SK-N-SH (cell line): ENCODE measurements around the gene TMEM184B. TPM values are rescaled to one million over a fixed set of nuclear protein-coding genes. Genes with fewer than 3 reads are reported as not detected.

Source experiments
- CTCF ChIA-PET: fragments of 300-600, 350-600 bp; formaldehyde crosslinking; extraction: SDS; loops from one replicate; lab custom pipeline; 2021; lab: Yijun Ruan, JAX
- POLR2A ChIA-PET: fragments of 350-600 bp; sonication (Branson Sonifier 250); formaldehyde crosslinking; extraction: SDS; loops from one replicate; lab custom pipeline; 2020; ENCODE audit warnings: antibody characterized with exemption, inconsistent platforms; lab: Yijun Ruan, JAX
- DNase-seq: peaks from one replicate; pipeline ENCODE4 v3.0.0; 2012
- H2AFZ ChIP-seq: fragments of 200-600 bp; sonication (generic); 2 replicates; pipeline ENCODE4 v1.8.1; 2016; ENCODE audit warnings: antibody characterized with exemption, mild to moderate bottlenecking, low read depth
- H3F3A ChIP-seq: fragments of 200-600 bp; sonication (generic); replicated peaks from 2 replicates; pipeline ENCODE3; 2016; ENCODE audit warnings: antibody characterized with exemption, mild to moderate bottlenecking; ENCODE audit not compliant: insufficient read depth
- H3K27ac ChIP-seq, 2 experiments: fragments of 200-500 bp in 1 of 2; fragments of 200-600 bp in 1 of 2; sonication (Bioruptor generic) in 1 of 2; sonication (generic), shearing (Covaris generic) in 1 of 2; 2 replicates each; pipeline versions ENCODE4 v1.5.1 to v1.6.1; 2014 to 2016; ENCODE audit warnings: low read depth in 2 of 2, inconsistent platforms in 1 of 2, low read length in 1 of 2, mild to moderate bottlenecking in 1 of 2, mixed read lengths in 1 of 2
- H3K27me3 ChIP-seq: fragments of 200-600 bp; sonication (generic), shearing (Covaris generic); 2 replicates; pipeline ENCODE4 v1.6.1; 2016; ENCODE audit warnings: mixed run types; ENCODE audit not compliant: insufficient read depth
- H3K36me3 ChIP-seq, 2 experiments: fragments of 200-500 bp in 1 of 2; fragments of 200-600 bp in 1 of 2; sonication (Bioruptor generic) in 1 of 2; sonication (generic) in 1 of 2; replicated peaks in 1 of 2; 2 replicates each; pipeline versions ENCODE3 to v1.5.1; 2014 to 2016; ENCODE audit warnings: low read length in 1 of 2, mild to moderate bottlenecking in 1 of 2; ENCODE audit not compliant: insufficient read depth in 2 of 2, control insufficient read depth in 1 of 2
- H3K4me1 ChIP-seq, 2 experiments: fragments of 200-500 bp in 1 of 2; fragments of 200-600 bp in 1 of 2; sonication (Bioruptor generic) in 1 of 2; sonication (generic), shearing (Covaris generic) in 1 of 2; 2 replicates each; pipeline versions ENCODE4 v1.5.1 to v1.6.1; 2014 to 2016; ENCODE audit warnings: low read depth in 1 of 2, low read length in 1 of 2, mixed run types in 1 of 2; ENCODE audit not compliant: insufficient read depth in 2 of 2, control insufficient read depth in 1 of 2
- H3K4me2 ChIP-seq: fragments of 200-600 bp; sonication (generic), shearing (Covaris generic); 2 replicates; pipeline ENCODE4 v1.6.1; 2017; ENCODE audit warnings: mixed run types
- H3K4me3 ChIP-seq, 2 experiments: fragments of 200-500 bp in 1 of 2; fragments of 200-600 bp in 1 of 2; sonication (Bioruptor generic) in 1 of 2; sonication (generic), shearing (Covaris generic) in 1 of 2; 2 replicates each; pipeline versions ENCODE4 v1.5.1 to v1.8.1; 2014 to 2016; ENCODE audit warnings: low read depth in 2 of 2, inconsistent platforms in 1 of 2, low read length in 1 of 2, mild to moderate bottlenecking in 1 of 2, mixed read lengths in 1 of 2, moderate library complexity in 1 of 2
- H3K79me2 ChIP-seq: fragments of 200-600 bp; sonication (generic); 2 replicates; pipeline ENCODE4 v1.8.1; 2017; ENCODE audit warnings: mild to moderate bottlenecking; ENCODE audit not compliant: insufficient read depth
- H3K9ac ChIP-seq: fragments of 200-600 bp; sonication (generic); 2 replicates; pipeline ENCODE4 v1.6.1; 2017; ENCODE audit warnings: mixed run types
- H3K9me2 ChIP-seq: fragments of 200-600 bp; sonication (generic); 2 replicates; pipeline ENCODE4 v1.6.1; 2017; ENCODE audit warnings: mixed run types
- H3K9me3 ChIP-seq: fragments of 200-600 bp; sonication (generic); 2 replicates; pipeline ENCODE4 v1.6.1; 2017; ENCODE audit warnings: mixed run types, mild to moderate bottlenecking, moderate library complexity
- H4K20me1 ChIP-seq: fragments of 200-600 bp; sonication (generic); 2 replicates; pipeline ENCODE4 v1.6.1; 2017; ENCODE audit warnings: mild to moderate bottlenecking, mixed run types; ENCODE audit not compliant: insufficient read depth
- EZH2phosphoT487 ChIP-seq: fragments of 200-600 bp; sonication (generic); IDR thresholded peaks from 2 replicates; pipeline ENCODE4 v1.6.1; 2017; ENCODE audit warnings: low read depth, mixed run types, mild to moderate bottlenecking, antibody characterized with exemption, moderate library complexity, borderline replicate concordance
- FOXJ3 ChIP-seq: sonication (generic); formaldehyde crosslinking; IDR thresholded peaks from 2 replicates; pipeline ENCODE4 v1.5.1; 2020; ENCODE audit warnings: mild to moderate bottlenecking, missing genetic modification reagents
- FOXM1 ChIP-seq: IDR thresholded peaks from 2 replicates; pipeline ENCODE4 v1.4.0; 2012; ENCODE audit warnings: low read depth, mild to moderate bottlenecking
- GABPA ChIP-seq: IDR thresholded peaks from 2 replicates; pipeline ENCODE4 v1.4.0; 2012; ENCODE audit warnings: low read depth, mild to moderate bottlenecking
- IRF3 ChIP-seq: fragments of 150-350 bp; IDR thresholded peaks from 2 replicates; pipeline ENCODE4 v1.6.1; 2016; ENCODE audit warnings: mild to moderate bottlenecking, low read depth, low read length
- JUND ChIP-seq: IDR thresholded peaks from 2 replicates; pipeline ENCODE4 v1.4.0; 2012
- MAX ChIP-seq: IDR thresholded peaks from 2 replicates; pipeline ENCODE4 v1.4.0; 2012; ENCODE audit warnings: low read depth
- MEF2A ChIP-seq: IDR thresholded peaks from 2 replicates; pipeline ENCODE4 v1.4.0; 2012; ENCODE audit warnings: low read depth, borderline replicate concordance
- PBX3 ChIP-seq: IDR thresholded peaks from 2 replicates; pipeline ENCODE4; 2012
- POLR2AphosphoS5 ChIP-seq: IDR thresholded peaks from 2 replicates; pipeline ENCODE4 v1.6.1; 2012; ENCODE audit warnings: low read depth, low read length
- RAD21 ChIP-seq: IDR thresholded peaks from 2 replicates; pipeline ENCODE4 v1.6.1; 2012; ENCODE audit warnings: mild to moderate bottlenecking, low read length
- REST ChIP-seq: IDR thresholded peaks from 2 replicates; pipeline ENCODE4 v1.6.1; 2012; ENCODE audit warnings: mild to moderate bottlenecking, low read depth, low read length, moderate library complexity
- RFX5 ChIP-seq: IDR thresholded peaks from 2 replicates; pipeline ENCODE4 v1.6.1; 2012; ENCODE audit warnings: mild to moderate bottlenecking, improper control_type of control experiment, low read length
- RXRA ChIP-seq: IDR thresholded peaks from 2 replicates; pipeline ENCODE4 v1.4.0; 2012; ENCODE audit warnings: low read depth, mild to moderate bottlenecking, borderline replicate concordance
- TEAD4 ChIP-seq: IDR thresholded peaks from 2 replicates; pipeline ENCODE4 v1.4.0; 2012; ENCODE audit warnings: mild to moderate bottlenecking, borderline replicate concordance; ENCODE audit not compliant: insufficient read depth
- ZBTB33 ChIP-seq: IDR thresholded peaks from 2 replicates; pipeline ENCODE4 v1.4.0; 2012; ENCODE audit warnings: low read depth, borderline replicate concordance
- WGBS: methylation state at CpG from one replicate; pipeline ENCODE4 v1.1.6; 2017; ENCODE audit warnings: low lambda C conversion rate; 5-methylcytosine and 5-hydroxymethylcytosine counted together
- polyA plus RNA-seq, 3 experiments: library from polyadenylated mRNA; depleted of rRNA; stranded (reverse); fragments of >200 nt; gene quantifications; 2 replicates each; pipeline ENCODE4 v1.2.3, GENCODE V29; 2012

Gene TMEM184B
- polyA plus RNA-seq, 1 of the 3 experiments (the other 2 are of a cell fraction): 25.3 TPM

- Histone ChIP-seq H4K20me1 (peaks cover 19% of the 10 kb centered on the region), H3K79me2 (peaks cover 58% of the 10 kb centered on the region), H2AFZ (no peak overlapping the region), H3K4me2 (no peak overlapping the region), H3K4me1 (peaks cover 0 to 2% of the 10 kb centered on the region in 2 experiments; a peak in 1 of 4 replicates), H3K27ac (no peak overlapping the region), H3K36me3 (no peaks in the 10 kb centered on the region), H3K4me3 (no peak overlapping the region), H3F3A (no peaks in the 10 kb centered on the region), H3K9me3 (no peaks in the 10 kb centered on the region), H3K9ac (no peak overlapping the region), H3K9me2 (no peaks in the 10 kb centered on the region), H3K27me3 (no peaks in the 10 kb centered on the region)
- CTCF ChIA-PET: no interaction called here
- DNase-seq: no peak
- POLR2A ChIA-PET: no interaction called here
- TF ChIP-seq RFX5 (no peak), GABPA (no peak), TEAD4 (no peak), FOXJ3 (CRISPR knock-in tag) (no peak), IRF3 (no peak), FOXM1 (no peak), JUND (no peak), MAX (no peak), MEF2A (no peak), PBX3 (no peak), RXRA (no peak), REST (no peak), RAD21 (no peak), POLR2AphosphoS5 (no peak), EZH2phosphoT487 (no peak), ZBTB33 (no peak)
- 96% methylated on average over 5 of the region's 6 CpGs for WGBS
Observed at GRCh38 chr22:38208551-38208968, 64.2 kb downstream of the TMEM184B start.
